Esophagus muscularis mucosa (tissue), 4 donors: Measurements from ENCODE around the gene PLXDC2. TPM values are rescaled to one million over a fixed set of nuclear protein-coding genes. Genes with fewer than 3 reads are reported as not detected.
"Not testable (repeated sequence)": the region's sequence is repeated elsewhere in the genome, so short reads cannot be mapped to it uniquely, and the experiment has no call there.

Experiments
- DNase-seq: peaks from one replicate; pipeline ENCODE4 v3.0.0-alpha.2; 2017; ENCODE audit errors: extremely low spot score
- H3K27ac ChIP-seq, 4 donors: fragments of 200-600 bp; sonication (generic); replicated peaks in 1 of 4; 1 replicate in 3 of 4; 2 replicates in 1 of 4; pipeline ENCODE4 v1.5.1; 2016 to 2019; ENCODE audit warnings: mild to moderate bottlenecking in 1 of 4
- H3K27me3 ChIP-seq, 4 donors: fragments of 200-600 bp; sonication (generic); one replicate each; pipeline versions ENCODE4 v1.5.1 to v1.6.0; 2016 to 2019
- H3K36me3 ChIP-seq, 4 donors: fragments of 200-600 bp; sonication (generic); one replicate each; pipeline ENCODE4 v1.5.1; 2016 to 2019
- H3K4me1 ChIP-seq, 4 donors: fragments of 200-600 bp; sonication (generic); one replicate each; pipeline ENCODE4 v1.5.1; 2016 to 2019
- H3K4me3 ChIP-seq, 4 donors: fragments of 200-600 bp; sonication (generic); 1 replicate in 2 of 4; 2 replicates in 2 of 4; pipeline ENCODE4 v1.5.1; 2016 to 2019; ENCODE audit warnings: mild to moderate bottlenecking in 4 of 4, moderate library complexity in 1 of 4
- H3K9me3 ChIP-seq, 4 donors: fragments of 200-600 bp; sonication (generic); 1 replicate in 3 of 4; 2 replicates in 1 of 4; pipeline ENCODE4 v1.5.1; 2016 to 2019
- EP300 ChIP-seq: sonication (generic); formaldehyde crosslinking; IDR thresholded peaks from one replicate; pipeline ENCODE4 v1.6.1; 2017; ENCODE audit warnings: antibody characterized with exemption
- POLR2A ChIP-seq: fragments of 450-650 bp; IDR thresholded peaks from one replicate; pipeline ENCODE4 v1.6.1; 2017; ENCODE audit warnings: antibody characterized with exemption, moderate library complexity, mild to moderate bottlenecking, low read depth
- POLR2AphosphoS5 ChIP-seq, 2 donors: sonication (generic); formaldehyde crosslinking; IDR thresholded peaks; one replicate each; pipeline ENCODE4 v1.6.1; 2017; ENCODE audit warnings: antibody characterized with exemption in 2 of 2
- WGBS: methylation state at CpG from one replicate; pipeline ENCODE4 v1.1.5; 2018; 5-methylcytosine and 5-hydroxymethylcytosine counted together
- intact Hi-C: fragments of 100-400 bp; cut with DNase I; formaldehyde crosslinking; loops from one replicate; pipeline ENCODE4 v1.15.1; 2023
- total RNA-seq, 4 donors: library from RNA; depleted of rRNA; stranded (reverse); fragments of >200 nt; gene quantifications; one replicate each; pipeline versions ENCODE4 v1.1.0 to v1.2.1, GENCODE V29; 2016
- TF ChIP-seq, protein P1 (sequence below), 3 experiments: fragments of 200-600 bp in 2 of 3; fragments of 450-650 bp in 1 of 3; sonication (generic) in 2 of 3; IDR thresholded peaks; one replicate each; pipeline ENCODE4 v1.5.1; 2017 to 2019; ENCODE audit warnings: antibody characterized with exemption in 3 of 3, mild to moderate bottlenecking in 2 of 3, moderate library complexity in 1 of 3

Gene PLXDC2
- total RNA-seq, 4 donors from 2014 or later: 28.7 to 54.2 (median 42.4) TPM

DNA sequence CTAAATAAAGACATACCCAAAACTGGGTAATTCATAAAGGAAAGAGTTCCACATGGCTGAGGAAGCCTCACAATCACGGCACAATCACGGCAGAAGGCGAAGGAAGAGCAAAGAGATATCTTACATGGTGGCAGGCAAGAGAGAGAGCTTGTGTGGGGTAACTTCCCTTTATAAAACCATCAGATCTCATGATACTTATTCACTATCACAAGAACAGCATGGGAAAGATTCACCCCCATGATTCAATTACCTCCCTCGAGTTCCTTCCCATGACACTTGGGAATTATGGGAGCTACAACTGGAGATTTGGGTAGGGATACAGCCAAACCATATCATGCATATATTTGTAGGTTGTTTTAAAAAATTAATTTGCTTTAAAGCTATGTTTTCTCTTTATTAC lies 217.2 kb downstream of the PLXDC2 start:
- Histone ChIP-seq H3K4me3 (no peak overlapping the region), H3K9me3 (no peaks in the 10 kb centered on the region), H3K4me1 (peaks cover 0 to 4% (median 0%) of the 10 kb centered on the region in 4 donors), H3K27ac (no peak overlapping the region), H3K27me3 (no peaks in the 10 kb centered on the region), H3K36me3 (no peaks in the 10 kb centered on the region)
- no peak for DNase-seq
- TF ChIP-seq EP300: no peak
- no peak for TF ChIP-seq POLR2A
- no peak for TF ChIP-seq POLR2AphosphoS5 (IDR thresholded peaks at IDR 0.05)
- 80% methylated on average over 4 of the region's 4 CpGs for WGBS
- intact Hi-C loops: no loop called here

DNA sequence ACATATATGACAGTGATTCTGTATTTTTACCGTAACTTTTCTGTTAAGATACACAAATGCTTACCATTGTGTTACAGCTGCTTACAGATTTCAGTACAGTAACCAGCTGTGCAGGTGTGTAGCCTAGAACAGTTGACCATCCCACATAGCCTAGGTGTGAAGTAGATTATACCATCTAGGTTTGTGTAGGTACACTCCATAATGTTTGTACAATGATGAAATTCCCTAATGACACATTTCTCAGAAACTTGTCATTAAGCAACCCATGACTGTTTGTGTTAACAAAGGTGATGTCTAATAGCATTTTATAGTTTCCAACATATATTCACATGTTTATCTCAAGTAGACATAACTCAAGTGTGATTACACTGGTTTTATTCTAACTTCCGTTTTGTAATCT lies 218.5 kb downstream of the PLXDC2 start:
- Histone ChIP-seq H3K36me3 (no peaks in the 10 kb centered on the region), H3K27me3 (no peaks in the 10 kb centered on the region), H3K4me3 (no peak overlapping the region), H3K4me1 (peaks cover 0 to under 1% (median 0%) of the 10 kb centered on the region in 4 donors), H3K27ac (no peak overlapping the region), H3K9me3 (no peaks in the 10 kb centered on the region)
- DNase-seq: no peak
- 82% methylated on average over 2 of the region's 2 CpGs for WGBS
- TF ChIP-seq, protein P1, sequence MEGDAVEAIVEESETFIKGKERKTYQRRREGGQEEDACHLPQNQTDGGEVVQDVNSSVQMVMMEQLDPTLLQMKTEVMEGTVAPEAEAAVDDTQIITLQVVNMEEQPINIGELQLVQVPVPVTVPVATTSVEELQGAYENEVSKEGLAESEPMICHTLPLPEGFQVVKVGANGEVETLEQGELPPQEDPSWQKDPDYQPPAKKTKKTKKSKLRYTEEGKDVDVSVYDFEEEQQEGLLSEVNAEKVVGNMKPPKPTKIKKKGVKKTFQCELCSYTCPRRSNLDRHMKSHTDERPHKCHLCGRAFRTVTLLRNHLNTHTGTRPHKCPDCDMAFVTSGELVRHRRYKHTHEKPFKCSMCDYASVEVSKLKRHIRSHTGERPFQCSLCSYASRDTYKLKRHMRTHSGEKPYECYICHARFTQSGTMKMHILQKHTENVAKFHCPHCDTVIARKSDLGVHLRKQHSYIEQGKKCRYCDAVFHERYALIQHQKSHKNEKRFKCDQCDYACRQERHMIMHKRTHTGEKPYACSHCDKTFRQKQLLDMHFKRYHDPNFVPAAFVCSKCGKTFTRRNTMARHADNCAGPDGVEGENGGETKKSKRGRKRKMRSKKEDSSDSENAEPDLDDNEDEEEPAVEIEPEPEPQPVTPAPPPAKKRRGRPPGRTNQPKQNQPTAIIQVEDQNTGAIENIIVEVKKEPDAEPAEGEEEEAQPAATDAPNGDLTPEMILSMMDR (IDR thresholded peaks at IDR 0.05): no peak
- TF ChIP-seq POLR2AphosphoS5 (IDR thresholded peaks at IDR 0.05): no peak
- TF ChIP-seq POLR2A: no peak
- no peak for TF ChIP-seq EP300
- intact Hi-C loops: no loop called here

DNA sequence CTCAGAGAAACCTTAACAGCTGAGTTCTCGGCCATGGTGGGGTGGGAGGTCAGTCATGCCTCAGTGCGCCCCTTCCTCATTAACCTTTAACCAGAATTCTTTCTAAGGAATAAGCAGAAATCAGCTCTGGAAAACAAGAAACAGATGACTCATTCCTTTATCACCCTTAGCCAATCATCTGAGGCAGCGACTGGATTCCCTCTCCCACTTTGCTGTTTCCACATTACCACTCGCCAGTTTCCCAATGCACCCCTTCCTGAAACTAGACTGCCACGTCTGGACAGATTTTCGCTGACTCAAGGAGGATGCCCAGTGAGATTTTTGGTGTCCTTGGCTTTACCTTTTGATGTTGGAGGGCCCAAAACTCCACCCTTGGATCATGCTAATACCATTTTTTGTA lies 223.8 kb downstream of the PLXDC2 start:
- intact Hi-C loops: no loop called here
- WGBS: 83% methylated on average over 6 of the region's 6 CpGs
- H3K27me3 ChIP-seq: no peaks in the 10 kb centered on the region
- H3K27ac ChIP-seq: no peak overlapping the region
- H3K4me1 ChIP-seq: no peaks in the 10 kb centered on the region
- TF ChIP-seq POLR2AphosphoS5 (IDR thresholded peaks at IDR 0.05): no peak
- no peaks in the 10 kb centered on the region for H3K36me3 ChIP-seq
- DNase-seq: no peak
- H3K9me3 ChIP-seq: no peaks in the 10 kb centered on the region
- no peak overlapping the region for H3K4me3 ChIP-seq

DNA sequence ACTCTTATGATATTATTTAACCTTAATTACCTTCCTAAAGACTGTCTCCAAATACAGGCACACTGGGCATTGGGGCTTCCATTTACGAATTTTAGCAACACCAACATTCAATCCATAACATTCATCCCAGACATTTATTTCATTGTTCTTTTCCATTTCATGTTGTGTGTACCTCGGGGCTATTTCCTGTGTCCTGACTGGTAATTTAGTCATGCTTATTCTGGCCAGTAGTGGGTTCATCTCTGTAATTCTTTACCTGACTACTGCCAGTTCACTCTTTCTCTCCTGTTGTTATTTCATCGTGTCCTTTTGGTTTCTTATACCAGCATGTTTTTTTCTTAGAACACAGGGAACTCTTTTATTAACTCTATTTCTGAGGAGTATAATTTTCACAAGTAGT lies 225.7 kb downstream of the PLXDC2 start:
- H3K27me3 ChIP-seq: no peaks in the 10 kb centered on the region
- H3K4me3 ChIP-seq: no peak overlapping the region
- intact Hi-C loops: no loop called here
- H3K27ac ChIP-seq: no peak overlapping the region
- no peak for DNase-seq
- no peaks in the 10 kb centered on the region for H3K9me3 ChIP-seq
- no peaks in the 10 kb centered on the region for H3K4me1 ChIP-seq
- H3K36me3 ChIP-seq: no peaks in the 10 kb centered on the region
- WGBS: 85% methylated on average over 3 of the region's 3 CpGs
- TF ChIP-seq, protein P1 (IDR thresholded peaks at IDR 0.05): no peak
- TF ChIP-seq POLR2AphosphoS5 (IDR thresholded peaks at IDR 0.05) (no peak), EP300 (no peak), POLR2A (no peak)

DNA sequence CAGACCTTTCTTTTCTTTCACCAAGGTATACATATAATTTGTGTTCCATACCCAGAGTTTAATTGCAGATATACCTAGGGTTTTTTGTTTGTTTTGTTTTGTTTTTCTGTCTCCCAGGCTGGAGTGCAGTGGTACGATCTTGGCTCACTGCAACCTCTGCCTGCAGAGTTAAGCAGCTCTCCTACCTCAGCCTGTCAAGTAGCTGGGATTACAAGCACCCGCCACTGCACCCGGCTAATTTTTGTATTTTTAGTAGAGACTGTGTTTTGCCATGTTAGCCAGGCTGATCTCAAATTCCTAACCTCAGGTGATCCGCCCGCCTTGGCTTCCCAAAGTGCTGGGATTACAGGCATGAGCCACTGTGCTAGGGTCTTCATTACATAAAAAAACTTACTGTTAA lies 228.9 kb downstream of the PLXDC2 start:
- H3K9me3 ChIP-seq, intact Hi-C loops, H3K4me3 ChIP-seq, DNase-seq, H3K36me3 ChIP-seq, H3K27me3 ChIP-seq, H3K27ac ChIP-seq, H3K4me1 ChIP-seq: not testable (repeated sequence)
- WGBS: 97% methylated on average over 5 of the region's 5 CpGs

DNA sequence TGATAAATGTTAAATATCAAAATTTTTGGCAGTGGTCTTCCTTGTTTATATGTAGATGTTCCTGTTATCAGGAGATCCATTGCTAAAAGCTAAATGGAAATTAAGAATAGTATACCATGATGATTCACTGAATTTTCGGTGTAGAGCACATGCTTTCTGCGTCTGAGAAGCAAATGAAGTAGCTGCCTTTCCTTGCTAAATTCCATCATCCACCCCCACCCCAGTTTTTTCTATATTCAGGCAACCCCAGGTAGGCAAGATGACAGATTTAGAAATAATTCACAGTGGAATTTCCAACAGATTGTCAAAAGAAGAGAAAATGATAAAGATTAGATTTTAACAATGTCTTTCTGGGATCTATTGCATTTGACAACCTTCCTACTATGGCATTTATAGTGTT lies 231.9 kb downstream of the PLXDC2 start:
- Histone ChIP-seq H3K9me3 (no peaks in the 10 kb centered on the region), H3K27ac (no peak overlapping the region), H3K36me3 (no peaks in the 10 kb centered on the region), H3K4me3 (no peak overlapping the region), H3K4me1 (no peaks in the 10 kb centered on the region), H3K27me3 (no peaks in the 10 kb centered on the region)
- intact Hi-C loops: no loop called here
- TF ChIP-seq POLR2AphosphoS5 (IDR thresholded peaks at IDR 0.05) (no peak), POLR2A (no peak), EP300 (no peak)
- TF ChIP-seq, protein P1 (IDR thresholded peaks at IDR 0.05): no peak
- WGBS: 95% methylated on average over 2 of the region's 2 CpGs
- DNase-seq: no peak
